Ramos (cell line): Measurements from ENCODE around the gene PSIP1.

ENCODE experiments used
- in situ Hi-C: fragments of 300-500 bp; cut with MboI; formaldehyde crosslinking; loops from one replicate; pipeline ENCODE4 v1.14.3; 2022; ENCODE audit warnings: low sequenced_read_pairs; ENCODE audit not compliant: unreplicated experiment

The PSIP1 gene

GRCh38 chr9:15509931-15510788 is 610 bp downstream of the PSIP1 start:
- in situ Hi-C loops, result no loop called here

DNA sequence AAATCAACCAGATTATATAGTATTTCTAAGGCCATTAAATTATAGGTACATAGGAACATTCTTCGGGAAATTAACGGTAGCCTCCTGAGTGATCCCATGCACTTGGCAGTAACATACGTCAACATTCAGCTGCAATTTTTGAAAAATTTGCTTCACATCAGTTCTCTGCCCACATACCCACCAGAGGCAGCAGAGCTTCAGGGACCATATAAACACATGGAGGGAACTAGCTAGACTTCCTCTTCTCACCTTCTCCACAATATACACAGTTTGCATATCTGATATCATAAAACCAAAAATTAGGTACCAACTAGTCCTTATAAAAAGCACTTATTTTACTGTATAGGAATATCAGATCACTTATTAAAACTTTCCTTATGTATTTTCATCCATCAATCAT is 4.8 kb downstream of the PSIP1 start:
- in situ Hi-C loops, result no loop called here

DNA sequence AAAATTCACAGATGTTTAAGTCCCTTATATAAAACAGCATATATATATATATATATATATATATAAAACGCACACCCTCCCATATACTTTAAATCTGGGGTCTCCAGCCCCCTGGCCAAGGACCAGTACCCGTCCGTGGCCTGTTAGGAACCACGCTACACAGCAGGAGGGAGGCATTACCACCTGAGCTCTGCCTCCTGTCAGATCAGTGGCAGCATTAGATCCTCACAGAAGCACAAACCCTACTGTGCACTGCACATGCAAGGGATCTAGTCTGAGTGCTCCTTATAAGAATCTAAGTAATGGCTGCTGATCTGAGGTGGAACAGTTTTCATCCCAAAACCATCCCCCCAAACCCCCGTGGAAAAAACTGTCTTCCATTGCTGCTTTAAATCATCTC is 9.0 kb downstream of the PSIP1 start:
- in situ Hi-C loops, result no loop called here

DNA sequence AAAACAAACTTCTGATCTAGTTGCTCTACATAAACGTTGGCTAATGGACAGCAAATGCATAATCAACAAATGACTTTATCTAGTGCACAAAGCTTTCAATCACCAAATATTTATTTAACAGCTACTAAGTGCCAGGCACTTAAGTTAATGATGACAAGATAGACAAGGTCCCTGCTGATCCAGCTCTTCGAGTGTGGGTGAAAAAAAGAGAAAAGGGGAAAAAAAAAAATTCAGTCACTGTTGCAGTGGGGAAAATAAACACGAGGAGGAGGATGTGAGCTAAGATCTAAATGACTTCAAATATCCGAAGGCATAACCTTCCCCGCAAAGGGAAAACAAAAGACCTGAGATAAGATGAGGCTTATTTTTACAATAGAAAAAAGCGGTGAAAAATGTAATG is 9.6 kb downstream of the PSIP1 start:
- in situ Hi-C loops, result no loop called here

DNA sequence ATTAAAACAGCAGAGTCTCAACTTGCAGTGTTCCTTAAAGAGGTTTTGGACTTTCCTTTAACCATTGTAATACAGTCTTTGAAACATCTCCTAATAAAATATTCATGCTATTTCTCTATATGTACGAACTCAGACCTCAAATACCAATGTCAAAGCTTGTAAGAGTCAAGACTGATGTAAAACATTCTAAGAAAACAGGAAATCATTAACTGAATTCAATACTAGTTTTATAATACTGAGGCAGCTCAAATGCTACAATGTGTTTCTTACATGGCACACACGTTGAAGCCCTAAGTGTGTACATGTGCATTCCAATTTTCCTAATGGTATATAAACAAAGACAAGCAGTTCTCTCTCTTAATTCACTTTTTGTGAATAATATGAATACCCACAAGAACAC is 11.6 kb downstream of the PSIP1 start:
- in situ Hi-C loops, result no loop called here

- in situ Hi-C loops, result no loop called here
Observed at GRCh38 chr9:15498246-15498995, 12.3 kb downstream of the PSIP1 start.

DNA sequence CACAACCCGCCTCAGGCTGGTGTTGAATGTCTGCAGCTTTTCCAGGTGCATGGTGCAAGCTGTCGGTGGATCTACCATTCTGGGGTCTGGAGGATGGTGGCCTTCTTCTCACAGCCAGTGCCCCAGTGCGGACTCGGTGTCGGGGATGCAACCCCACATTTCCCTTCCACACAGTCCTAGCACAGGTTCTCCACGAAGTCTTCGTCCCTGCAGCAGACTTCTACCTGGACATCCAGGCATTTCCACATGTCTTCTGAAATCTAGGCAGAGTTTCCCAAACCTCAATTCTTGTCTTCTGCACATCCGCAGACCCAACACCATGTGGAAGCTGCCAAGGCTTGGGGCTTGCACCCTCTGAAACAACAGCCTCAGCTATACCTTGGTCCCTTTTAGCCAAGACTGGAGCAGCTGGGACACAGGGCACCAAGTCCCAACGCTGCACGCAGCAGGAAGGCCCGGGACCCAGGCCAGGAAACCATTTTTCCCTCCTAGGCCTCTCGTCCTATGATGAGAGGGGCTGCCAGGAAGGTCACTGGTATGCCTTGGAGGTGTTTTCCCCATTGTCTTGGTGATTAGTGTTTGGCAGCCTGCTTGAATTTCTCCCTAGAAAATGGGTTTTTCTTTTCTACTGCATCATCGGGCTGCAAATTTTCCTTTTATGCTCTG is 18.2 kb downstream of the PSIP1 start:
- in situ Hi-C loops, result no loop called here

GRCh38 chr9:15491950-15492349 is 18.8 kb downstream of the PSIP1 start:
- in situ Hi-C loops, result no loop called here

GRCh38 chr9:15485836-15486666 is 24.7 kb downstream of the PSIP1 start:
- in situ Hi-C loops, result no loop called here

DNA sequence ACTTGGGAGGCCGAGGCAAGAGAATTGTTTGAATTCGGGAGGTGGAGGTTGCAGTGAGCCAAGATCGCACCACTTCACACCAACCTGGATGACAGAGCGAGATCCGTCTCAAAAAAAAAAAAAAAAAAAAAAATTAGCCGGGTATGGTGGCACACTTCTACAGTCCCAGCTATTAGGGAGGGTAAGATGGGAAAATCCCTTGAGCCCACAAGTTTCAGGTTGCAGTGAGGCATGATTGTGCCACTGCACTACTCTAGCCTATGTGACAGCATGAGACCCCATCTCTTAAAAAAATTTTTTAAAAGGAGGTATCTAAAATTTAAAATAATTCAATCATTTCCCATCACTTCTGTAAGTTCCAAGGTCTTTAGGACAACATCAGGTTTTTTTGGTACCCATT is 26.0 kb downstream of the PSIP1 start:
- in situ Hi-C loops, result no loop called here

DNA sequence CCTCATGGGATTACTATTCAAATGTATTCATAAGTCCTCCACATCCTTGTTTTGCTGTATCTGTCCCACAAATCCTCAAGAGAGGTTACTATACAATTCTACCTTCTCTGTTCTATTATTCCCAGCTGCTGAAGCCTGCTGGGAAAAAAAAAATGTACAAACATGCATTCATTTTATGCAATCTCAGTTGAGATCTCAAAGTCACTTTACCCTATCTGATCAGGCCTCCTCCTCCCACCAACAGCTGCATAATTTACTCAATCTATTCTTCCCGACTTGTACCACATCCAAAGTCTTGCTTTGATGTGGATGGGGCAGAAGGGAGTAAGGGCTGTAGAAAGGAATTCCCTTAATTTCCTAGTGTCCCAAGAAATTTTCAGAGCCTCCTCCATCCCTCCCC is 28.6 kb downstream of the PSIP1 start:
- in situ Hi-C loops, result no loop called here

- in situ Hi-C loops, result no loop called here
Observed at GRCh38 chr9:15480028-15480427, 30.7 kb downstream of the PSIP1 start.

GRCh38 chr9:15475923-15476536 is 34.7 kb downstream of the PSIP1 start:
- in situ Hi-C loops, result no loop called here

GRCh38 chr9:15469862-15470261 is 40.9 kb downstream of the PSIP1 start:
- in situ Hi-C loops, result no loop called here

DNA sequence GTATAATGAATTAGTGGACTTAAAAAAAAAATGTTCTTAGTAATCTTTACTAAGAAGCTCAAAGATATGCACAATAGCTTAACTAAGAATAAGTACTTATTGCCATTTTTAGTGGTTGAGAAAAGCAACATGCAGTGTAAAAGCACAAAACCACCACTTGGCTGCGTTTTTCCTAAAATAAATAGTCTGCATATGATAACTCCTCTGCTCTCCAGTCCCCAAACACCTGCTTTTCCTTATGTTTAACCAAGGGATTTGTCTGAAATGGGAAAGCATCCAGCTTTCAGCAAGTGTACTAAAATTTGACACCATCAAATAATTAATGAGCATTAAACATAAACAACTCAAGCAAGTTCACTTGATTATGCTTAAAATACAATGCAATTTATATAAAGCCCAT is 41.4 kb downstream of the PSIP1 start:
- in situ Hi-C loops, result no loop called here

DNA sequence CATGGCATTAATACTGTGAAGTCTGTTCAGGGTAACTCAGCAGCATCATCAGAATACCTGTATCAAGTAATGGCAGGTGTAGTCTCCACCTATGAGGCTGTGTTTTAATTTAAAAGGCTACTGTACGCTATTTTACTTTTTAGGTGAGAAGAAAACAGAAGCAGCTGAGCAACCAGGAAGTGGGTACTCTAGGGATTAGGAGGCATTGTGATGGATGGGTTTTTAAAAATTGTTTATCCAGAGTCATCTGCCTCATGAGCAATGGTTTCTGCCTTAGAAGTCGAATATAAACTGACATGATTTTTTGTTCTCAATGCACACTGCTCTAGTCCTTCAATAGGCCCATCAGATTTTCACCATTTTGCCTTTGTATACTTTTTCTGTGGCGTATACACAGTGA is 42.6 kb downstream of the PSIP1 start:
- in situ Hi-C loops, result no loop called here

- in situ Hi-C loops, result no loop called here
Observed at GRCh38 chr9:15461601-15462000, 49.2 kb downstream of the PSIP1 start.

- in situ Hi-C loops, result no loop called here
Observed at GRCh38 chr9:15461056-15461455, 49.7 kb downstream of the PSIP1 start.

DNA sequence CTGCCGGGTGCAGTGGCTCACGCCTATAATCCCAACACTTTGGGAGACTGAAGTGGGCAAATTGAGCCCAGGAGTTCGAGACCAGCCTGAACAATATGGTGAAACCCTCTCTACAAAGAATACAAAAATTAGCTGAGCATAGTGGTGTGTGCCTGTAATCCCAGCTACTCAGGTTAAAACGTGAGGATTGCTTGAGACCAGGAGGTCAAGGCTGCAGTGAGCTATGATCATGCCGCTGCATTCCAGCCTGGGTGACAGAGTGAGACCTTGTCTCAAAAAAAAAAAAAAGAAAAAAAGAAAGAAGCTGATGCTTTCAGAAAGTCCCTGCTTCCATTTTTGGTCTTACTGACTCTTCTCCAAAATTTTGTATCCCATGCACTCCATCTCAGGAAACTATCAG is 56.8 kb downstream of the PSIP1 start:
- in situ Hi-C loops, result no loop called here

DNA sequence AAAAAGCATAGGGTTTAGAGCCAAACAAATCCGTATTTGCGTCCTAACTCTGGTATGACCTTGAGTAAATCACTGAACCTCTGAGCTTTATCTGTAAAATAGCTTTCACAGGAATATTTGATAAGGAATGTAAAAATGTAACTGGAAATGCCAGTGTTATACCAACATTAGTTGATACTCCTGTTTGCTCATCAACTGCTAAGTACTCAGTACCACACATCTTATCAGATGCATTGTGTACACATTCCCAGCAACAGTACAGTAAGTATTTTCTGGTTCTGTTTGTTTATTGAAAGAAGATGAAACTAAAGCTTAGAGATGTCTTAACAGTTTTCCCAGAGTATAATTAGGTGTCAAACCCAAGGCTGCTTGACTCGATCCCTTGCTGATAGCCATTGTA is 66.6 kb downstream of the PSIP1 start:
- in situ Hi-C loops, result no loop called here
